A549 treated with AZD2906 at 1 μM for 4 hours (cell line): ENCODE measurements around the gene ARHGEF17. TPM values are rescaled to one million over a fixed set of nuclear protein-coding genes. Genes with fewer than 3 reads are reported as not detected.

Experiments used
- total RNA-seq: library from RNA; stranded (reverse); fragments of 200-300 nt; extraction: Qiagen RNA extraction; gene quantifications from 5 replicates; pipeline ENCODE4 v1.2.3, GENCODE V29; 2022

Gene ARHGEF17
- total RNA-seq = 9.8 to 14.0 TPM (median 12.1 TPM) in 5 replicates

GRCh38 chr11:73308003-73308960, at the start of gene ARHGEF17:
ARHGEF17 (plus strand) TSS chr11:73308276; CDS start chr11:73308639, 363 bp downstream.

DNA sequence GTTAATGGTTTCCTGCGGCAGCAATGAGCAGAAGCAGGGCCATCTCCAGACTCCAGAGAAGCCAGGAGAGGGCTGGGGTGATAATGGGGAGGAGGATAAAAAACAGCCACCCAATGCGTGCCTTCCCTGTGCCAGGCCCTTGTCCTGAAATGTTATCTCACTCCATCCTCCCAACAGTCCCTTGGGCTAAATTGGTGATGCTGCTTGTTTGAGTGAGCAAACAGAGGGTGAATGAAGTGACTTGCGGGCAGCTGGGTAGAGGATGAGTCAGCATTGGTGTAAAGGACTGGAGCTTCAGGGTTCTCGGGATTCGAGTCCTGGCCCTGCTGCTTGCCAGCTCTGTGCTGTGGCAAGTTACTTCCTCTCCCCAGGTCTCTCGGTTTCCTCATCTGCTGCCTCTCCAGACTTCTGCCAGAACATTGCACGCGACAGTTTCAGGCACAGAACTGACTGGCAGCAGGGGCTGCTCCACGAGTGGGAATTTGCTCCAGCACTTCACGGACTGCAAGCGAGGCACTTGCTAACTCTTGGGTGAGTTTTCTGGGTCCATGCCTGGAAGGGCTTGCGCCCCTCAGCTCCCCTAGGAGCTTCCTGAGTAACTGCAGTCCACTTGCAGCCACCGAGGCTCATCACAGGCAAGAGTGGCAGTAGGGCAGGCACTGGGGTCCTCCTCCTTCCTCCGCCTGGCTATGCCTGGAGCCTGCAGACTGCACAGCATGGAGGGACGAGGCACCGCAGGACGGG, 36.0 kb upstream of the ARHGEF17 start, which contains the start of gene P2RY6:
P2RY6 (plus strand) TSS at position 403 of the 744 bp plus-strand sequence. CDS start 24,181 bp downstream, outside the sequence.

GRCh38 chr11:73376160-73376802, 68.2 kb downstream of the ARHGEF17 start, which contains the start of gene RELT:
RELT (plus strand) TSS chr11:73376399; CDS start chr11:73389137, 12,738 bp downstream.

Other genes starting within 250 kb of the ARHGEF17 start
- 8.3 to 10.6 TPM (median 9.8 TPM) in 5 replicates for gene FCHSD2, start 166.0 kb upstream of the ARHGEF17 start, total RNA-seq
- 9.2 to 11.5 TPM (median 11.2 TPM) in 5 replicates for gene P2RY2, start 90.0 kb upstream of the ARHGEF17 start, total RNA-seq
- gene P2RY6, start 35.9 kb upstream of the ARHGEF17 start, total RNA-seq = 3.4 to 7.0 TPM (median 5.6 TPM) in 5 replicates
- gene RELT, start 68.1 kb downstream of the ARHGEF17 start, total RNA-seq = 5.4 to 7.6 TPM (median 6.9 TPM) in 5 replicates